Testis (tissue), 2 donors: Measurements from ENCODE around the gene TBKBP1.

Experiments
- POLR2A ChIP-seq: fragments of 450-650 bp; IDR thresholded peaks from one replicate; pipeline ENCODE4 v1.6.1; 2017; ENCODE audit warnings: antibody characterized with exemption, mild to moderate bottlenecking, moderate library complexity
- TF ChIP-seq, protein P1 (sequence below), 3 experiments: fragments of 450-650 bp in 2 of 3; fragments of 200-600 bp in 1 of 3; sonication (generic) in 1 of 3; IDR thresholded peaks; one replicate each; pipeline ENCODE4 v1.5.1; 2016 to 2019; ENCODE audit warnings: antibody characterized with exemption in 3 of 3, mild to moderate bottlenecking in 2 of 3, moderate library complexity in 1 of 3

DNA sequence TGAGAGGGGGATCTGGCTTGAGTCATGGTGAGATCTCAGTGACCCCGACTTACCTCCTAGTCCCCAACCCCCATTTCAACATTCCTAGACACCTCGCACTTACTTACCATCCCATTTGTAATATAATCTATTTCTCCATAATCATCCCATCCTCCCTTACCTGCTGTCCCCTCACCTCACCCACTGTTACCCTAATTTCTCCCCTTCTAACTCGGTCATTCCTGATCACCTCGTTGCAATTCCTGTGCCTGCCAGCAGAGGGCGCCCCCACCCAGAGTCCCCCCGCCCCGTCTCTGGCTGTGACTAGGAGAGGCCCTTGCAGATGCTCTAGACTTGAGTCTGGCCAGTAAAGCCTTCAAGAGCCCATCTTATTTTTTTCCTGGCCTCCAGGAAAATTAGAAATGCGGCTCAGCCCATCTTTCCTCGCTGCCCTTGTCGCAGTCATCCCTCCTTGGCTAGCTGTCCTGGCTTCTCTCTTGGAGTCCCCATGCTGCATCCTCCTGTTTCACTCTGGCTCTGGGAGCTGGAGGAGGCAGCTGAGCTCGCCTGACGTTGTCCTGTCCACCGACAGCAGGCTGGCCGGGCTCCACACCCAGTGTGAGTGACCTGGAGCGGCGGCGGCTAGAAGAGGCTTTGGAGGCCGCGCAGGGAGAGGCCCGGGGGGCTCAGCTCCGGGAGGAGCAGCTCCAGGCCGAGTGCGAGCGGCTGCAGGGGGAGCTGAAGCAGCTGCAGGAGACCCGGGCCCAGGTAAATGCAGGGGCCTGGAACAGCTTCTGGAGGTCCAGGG lies 5.0 kb downstream of the TBKBP1 start:
- TF ChIP-seq, protein P1, sequence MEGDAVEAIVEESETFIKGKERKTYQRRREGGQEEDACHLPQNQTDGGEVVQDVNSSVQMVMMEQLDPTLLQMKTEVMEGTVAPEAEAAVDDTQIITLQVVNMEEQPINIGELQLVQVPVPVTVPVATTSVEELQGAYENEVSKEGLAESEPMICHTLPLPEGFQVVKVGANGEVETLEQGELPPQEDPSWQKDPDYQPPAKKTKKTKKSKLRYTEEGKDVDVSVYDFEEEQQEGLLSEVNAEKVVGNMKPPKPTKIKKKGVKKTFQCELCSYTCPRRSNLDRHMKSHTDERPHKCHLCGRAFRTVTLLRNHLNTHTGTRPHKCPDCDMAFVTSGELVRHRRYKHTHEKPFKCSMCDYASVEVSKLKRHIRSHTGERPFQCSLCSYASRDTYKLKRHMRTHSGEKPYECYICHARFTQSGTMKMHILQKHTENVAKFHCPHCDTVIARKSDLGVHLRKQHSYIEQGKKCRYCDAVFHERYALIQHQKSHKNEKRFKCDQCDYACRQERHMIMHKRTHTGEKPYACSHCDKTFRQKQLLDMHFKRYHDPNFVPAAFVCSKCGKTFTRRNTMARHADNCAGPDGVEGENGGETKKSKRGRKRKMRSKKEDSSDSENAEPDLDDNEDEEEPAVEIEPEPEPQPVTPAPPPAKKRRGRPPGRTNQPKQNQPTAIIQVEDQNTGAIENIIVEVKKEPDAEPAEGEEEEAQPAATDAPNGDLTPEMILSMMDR (IDR thresholded peaks at IDR 0.05), result peak; percentile 56 to 98 (median 75)
- TF ChIP-seq POLR2A, result no peak
